ENCODE results near the gene MAP7D2.

- no peak for TF ChIP-seq EZH2 (IDR thresholded peaks at IDR 0.05; ENCODE audit: borderline replicate concordance)
- TF ChIP-seq, protein P1, sequence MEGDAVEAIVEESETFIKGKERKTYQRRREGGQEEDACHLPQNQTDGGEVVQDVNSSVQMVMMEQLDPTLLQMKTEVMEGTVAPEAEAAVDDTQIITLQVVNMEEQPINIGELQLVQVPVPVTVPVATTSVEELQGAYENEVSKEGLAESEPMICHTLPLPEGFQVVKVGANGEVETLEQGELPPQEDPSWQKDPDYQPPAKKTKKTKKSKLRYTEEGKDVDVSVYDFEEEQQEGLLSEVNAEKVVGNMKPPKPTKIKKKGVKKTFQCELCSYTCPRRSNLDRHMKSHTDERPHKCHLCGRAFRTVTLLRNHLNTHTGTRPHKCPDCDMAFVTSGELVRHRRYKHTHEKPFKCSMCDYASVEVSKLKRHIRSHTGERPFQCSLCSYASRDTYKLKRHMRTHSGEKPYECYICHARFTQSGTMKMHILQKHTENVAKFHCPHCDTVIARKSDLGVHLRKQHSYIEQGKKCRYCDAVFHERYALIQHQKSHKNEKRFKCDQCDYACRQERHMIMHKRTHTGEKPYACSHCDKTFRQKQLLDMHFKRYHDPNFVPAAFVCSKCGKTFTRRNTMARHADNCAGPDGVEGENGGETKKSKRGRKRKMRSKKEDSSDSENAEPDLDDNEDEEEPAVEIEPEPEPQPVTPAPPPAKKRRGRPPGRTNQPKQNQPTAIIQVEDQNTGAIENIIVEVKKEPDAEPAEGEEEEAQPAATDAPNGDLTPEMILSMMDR (IDR thresholded peaks at IDR 0.05; ENCODE audit: poor library complexity), result peak; percentile 57
- no peak for TF ChIP-seq EZH2phosphoT487 (IDR thresholded peaks at IDR 0.05; ENCODE audit: low read depth, severe bottlenecking, unreplicated experiment)
Observed at GRCh38 chrX:20066968-20067708, 49.6 kb downstream of the MAP7D2 start.

Measured in hepatocyte (in vitro differentiated cells).